Ishikawa (cell line): ENCODE data around the gene CEP85L.

Experiments
- EP300 ChIP-seq: IDR thresholded peaks from 2 replicates; pipeline ENCODE4 v1.6.1; 2012; ENCODE audit warnings: borderline replicate concordance
- MAX ChIP-seq: IDR thresholded peaks from 2 replicates; pipeline ENCODE4 v1.6.1; 2012
- REST ChIP-seq: IDR thresholded peaks from 2 replicates; pipeline ENCODE4 v1.6.1; 2012; ENCODE audit warnings: low read depth, mild to moderate bottlenecking

GRCh38 chr6:118542184-118542952 is 109.0 kb downstream of the CEP85L start:
- TF ChIP-seq REST: no peak
- no peak for TF ChIP-seq MAX
- TF ChIP-seq EP300: no peak
